HFFc6 (cell line): Measurements from ENCODE around the gene NOSIP. TPM values are rescaled to one million over a fixed set of nuclear protein-coding genes. Genes with fewer than 3 reads are reported as not detected.
A peak's percentile ranks its signal among the peaks of the same experiment; 100 is the strongest.

Experiments used
- DNase-seq: peaks from one replicate; pipeline ENCODE4 v3.0.0-alpha.2; 2018
- H3K27ac Mint-ChIP-seq: 2 replicates; pipeline ENCODE4 v1.8.0; 2020; ENCODE audit warnings: mild to moderate bottlenecking, mixed read lengths
- H3K27me3 Mint-ChIP-seq: 2 replicates; pipeline ENCODE4 v1.8.0; 2021; ENCODE audit warnings: mild to moderate bottlenecking, moderate library complexity, mixed read lengths; ENCODE audit not compliant: insufficient read depth
- H3K36me3 Mint-ChIP-seq: 2 replicates; pipeline ENCODE4 v1.8.0; 2021; ENCODE audit warnings: low read depth, mixed read lengths
- H3K4me1 Mint-ChIP-seq: 2 replicates; pipeline ENCODE4 v1.8.0; 2020; ENCODE audit warnings: low read depth, mixed read lengths
- H3K4me3 Mint-ChIP-seq: 2 replicates; pipeline ENCODE4 v1.8.0; 2020; ENCODE audit warnings: mild to moderate bottlenecking, moderate library complexity, mixed read lengths
- H3K9me3 Mint-ChIP-seq: 2 replicates; pipeline ENCODE4 v1.8.0; 2020; ENCODE audit warnings: mild to moderate bottlenecking, mixed read lengths
- total RNA-seq, 6 experiments: library from RNA; stranded (reverse); fragmentation: NEBNext Ultra II Directional; extraction: Animal tissue kit (Norgen Biotek cat#: 25700); gene quantifications; 2 replicates in 1 of 6; 3 replicates in 5 of 6; pipeline ENCODE4 v1.2.3, GENCODE V29; 2021
- TF ChIP-seq, protein P1 (sequence below): fragments of 200-600 bp; sonication (generic); IDR thresholded peaks from 2 replicates; pipeline ENCODE4 v1.5.0; 2021; ENCODE audit warnings: antibody characterized with exemption, mild to moderate bottlenecking

NOSIP gene
- total RNA-seq, 6 experiments from 2014 or later = 66.0 to 79.7 (median 72.4) TPM

DNA sequence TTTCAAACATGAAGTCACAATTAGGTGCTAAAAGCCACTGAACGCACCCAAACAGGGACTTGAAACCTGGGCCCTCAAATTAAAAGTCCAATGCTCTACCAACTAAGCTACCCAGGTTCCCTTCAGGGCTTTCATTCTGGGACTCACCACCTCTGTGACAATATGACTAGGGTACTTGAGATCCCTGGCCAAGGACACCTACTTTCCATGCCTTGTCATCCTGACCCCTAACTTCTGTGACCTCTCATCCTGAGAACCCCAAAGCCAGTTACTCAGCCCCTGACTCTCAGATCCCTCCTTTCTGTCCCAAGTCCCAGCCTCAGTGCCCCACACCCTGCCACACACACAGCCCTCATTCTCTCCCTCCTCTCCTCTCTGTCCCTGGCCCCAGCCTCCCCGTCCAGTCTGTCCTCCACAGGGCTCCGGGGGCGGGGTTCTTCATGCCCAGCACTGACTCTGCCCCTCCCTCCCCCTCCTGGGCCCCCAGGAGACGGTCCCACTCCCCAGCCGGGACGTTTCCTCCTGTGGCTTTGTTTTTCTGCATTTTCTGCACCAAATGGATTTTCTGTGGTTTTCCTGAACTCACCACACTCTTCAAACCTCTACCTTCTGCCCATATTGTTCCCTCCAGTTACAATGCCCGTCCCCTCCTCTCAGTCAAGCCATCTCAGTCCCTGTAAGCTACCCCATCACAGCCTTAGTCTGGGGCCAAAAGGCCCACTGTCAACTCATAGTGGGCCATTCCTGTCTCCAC, 45.5 kb downstream of the NOSIP start:
- H3K27me3 Mint-ChIP-seq = peaks cover 9% of the 10 kb centered on the region
- TF ChIP-seq, protein P1, sequence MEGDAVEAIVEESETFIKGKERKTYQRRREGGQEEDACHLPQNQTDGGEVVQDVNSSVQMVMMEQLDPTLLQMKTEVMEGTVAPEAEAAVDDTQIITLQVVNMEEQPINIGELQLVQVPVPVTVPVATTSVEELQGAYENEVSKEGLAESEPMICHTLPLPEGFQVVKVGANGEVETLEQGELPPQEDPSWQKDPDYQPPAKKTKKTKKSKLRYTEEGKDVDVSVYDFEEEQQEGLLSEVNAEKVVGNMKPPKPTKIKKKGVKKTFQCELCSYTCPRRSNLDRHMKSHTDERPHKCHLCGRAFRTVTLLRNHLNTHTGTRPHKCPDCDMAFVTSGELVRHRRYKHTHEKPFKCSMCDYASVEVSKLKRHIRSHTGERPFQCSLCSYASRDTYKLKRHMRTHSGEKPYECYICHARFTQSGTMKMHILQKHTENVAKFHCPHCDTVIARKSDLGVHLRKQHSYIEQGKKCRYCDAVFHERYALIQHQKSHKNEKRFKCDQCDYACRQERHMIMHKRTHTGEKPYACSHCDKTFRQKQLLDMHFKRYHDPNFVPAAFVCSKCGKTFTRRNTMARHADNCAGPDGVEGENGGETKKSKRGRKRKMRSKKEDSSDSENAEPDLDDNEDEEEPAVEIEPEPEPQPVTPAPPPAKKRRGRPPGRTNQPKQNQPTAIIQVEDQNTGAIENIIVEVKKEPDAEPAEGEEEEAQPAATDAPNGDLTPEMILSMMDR = no peak
- no peaks in the 10 kb centered on the region for H3K9me3 Mint-ChIP-seq
- H3K4me3 Mint-ChIP-seq = no peak overlapping the region
- H3K4me1 Mint-ChIP-seq = peaks cover 14% of the 10 kb centered on the region
- H3K27ac Mint-ChIP-seq = peak overlapping the region; percentile 17; the same call in 1 of the 2 replicates
- DNase-seq = no peak
- H3K36me3 Mint-ChIP-seq = peaks cover 21% of the 10 kb centered on the region; the same call in 1 of the 2 replicates

GRCh38 chr19:49533551-49534488, 46.5 kb downstream of the NOSIP start:
- peaks cover 22% of the 10 kb centered on the region for H3K4me1 Mint-ChIP-seq
- H3K4me3 Mint-ChIP-seq = peak overlapping the region; percentile 69
- TF ChIP-seq, protein P1 = 0 out of 2 replicates have a peak, but pooled peaks have one; percentile 23
- no peaks in the 10 kb centered on the region for H3K9me3 Mint-ChIP-seq
- H3K27me3 Mint-ChIP-seq = peaks cover 9% of the 10 kb centered on the region
- H3K27ac Mint-ChIP-seq = peak overlapping the region; percentile 70
- peaks cover 25% of the 10 kb centered on the region; the same call in 1 of the 2 replicates for H3K36me3 Mint-ChIP-seq
- no peak for DNase-seq

DNA sequence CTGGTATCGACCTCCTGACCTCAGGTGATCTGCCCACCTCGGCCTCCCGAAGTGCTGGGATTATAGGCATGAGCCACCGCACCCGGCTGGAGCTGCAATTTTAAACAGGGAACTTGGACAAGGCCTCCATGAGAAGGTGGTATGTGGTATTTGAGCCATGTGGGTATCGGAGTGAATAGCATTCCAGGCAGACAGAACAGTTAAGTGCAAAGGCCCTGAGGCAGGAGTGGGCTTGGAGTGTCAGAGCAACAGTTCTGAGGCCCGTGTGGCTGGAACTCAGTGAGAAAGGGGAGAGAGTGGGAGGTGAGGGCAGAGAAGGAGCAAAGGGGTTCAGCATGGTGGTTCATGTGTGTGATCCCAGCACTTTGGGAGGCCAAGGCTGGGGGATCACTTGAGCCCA, 49.6 kb downstream of the NOSIP start:
- Mint-ChIP-seq H3K9me3 (no peaks in the 10 kb centered on the region), H3K4me1 (peaks cover 34% of the 10 kb centered on the region), H3K27ac (no peak overlapping the region), H3K27me3 (peaks cover 10% of the 10 kb centered on the region), H3K36me3 (peaks cover 37% of the 10 kb centered on the region), H3K4me3 (no peak overlapping the region)
- no peak for DNase-seq
- TF ChIP-seq, protein P1 = no peak

- H3K4me1 Mint-ChIP-seq = peaks cover 27% of the 10 kb centered on the region
- peak overlapping the region; percentile 97 for H3K27ac Mint-ChIP-seq
- H3K9me3 Mint-ChIP-seq = no peaks in the 10 kb centered on the region
- H3K27me3 Mint-ChIP-seq = peaks cover 5% of the 10 kb centered on the region
- TF ChIP-seq, protein P1 = no peak
- H3K36me3 Mint-ChIP-seq = peaks cover 31% of the 10 kb centered on the region
- H3K4me3 Mint-ChIP-seq = peak overlapping the region; percentile 90
- no peak for DNase-seq
These were observed 52.1 kb downstream of the NOSIP start for GRCh38 chr19:49528211-49528771.

GRCh38 chr19:49524812-49525455, 55.4 kb downstream of the NOSIP start:
- DNase-seq = no peak
- TF ChIP-seq, protein P1 = no peak
- H3K9me3 Mint-ChIP-seq = no peaks in the 10 kb centered on the region
- H3K27ac Mint-ChIP-seq = no peak overlapping the region
- H3K4me3 Mint-ChIP-seq = no peak overlapping the region
- peaks cover 23% of the 10 kb centered on the region for H3K36me3 Mint-ChIP-seq
- H3K27me3 Mint-ChIP-seq = peaks cover 2% of the 10 kb centered on the region
- H3K4me1 Mint-ChIP-seq = peaks cover 20% of the 10 kb centered on the region
